H9 (cell line): ENCODE measurements around the gene TMEM272. TPM values are rescaled to one million over a fixed set of nuclear protein-coding genes. Genes with fewer than 3 reads are reported as not detected.

Source experiments
- DNase-seq: peaks from one replicate; pipeline ENCODE4 v3.0.0-alpha.2; 2017
- H2AFZ ChIP-seq: one replicate; pipeline ENCODE4 v1.6.1; 2013; ENCODE audit warnings: mild to moderate bottlenecking, low read length, control low read depth, moderate library complexity
- H2AK5ac ChIP-seq: 2 replicates; pipeline ENCODE4 v1.6.1; 2013; ENCODE audit warnings: low read length, control low read depth, mixed read lengths; ENCODE audit not compliant: insufficient read length
- H2BK120ac ChIP-seq: one replicate; pipeline ENCODE4 v1.6.1; 2013; ENCODE audit warnings: low read depth, mild to moderate bottlenecking, low read length, control low read depth, inconsistent platforms; ENCODE audit not compliant: poor library complexity, severe bottlenecking
- H2BK12ac ChIP-seq: 2 replicates; pipeline ENCODE4 v1.6.1; 2013; ENCODE audit warnings: low read length, control low read depth, mixed read lengths, low read depth; ENCODE audit not compliant: insufficient read length
- H2BK15ac ChIP-seq: 2 replicates; pipeline ENCODE4 v1.6.1; 2013; ENCODE audit warnings: low read depth, low read length, control low read depth
- H2BK20ac ChIP-seq: one replicate; pipeline ENCODE4 v1.6.1; 2013; ENCODE audit warnings: low read depth, mild to moderate bottlenecking, low read length, control low read depth, inconsistent platforms; ENCODE audit not compliant: poor library complexity, severe bottlenecking
- H2BK5ac ChIP-seq: 2 replicates; pipeline ENCODE4 v1.6.1; 2013; ENCODE audit warnings: low read length, control low read depth, mixed read lengths; ENCODE audit not compliant: insufficient read length
- H3K14ac ChIP-seq: 2 replicates; pipeline ENCODE4 v1.6.1; 2013; ENCODE audit warnings: low read length, control low read depth; ENCODE audit not compliant: insufficient read depth
- H3K18ac ChIP-seq: 2 replicates; pipeline ENCODE4 v1.6.1; 2013; ENCODE audit warnings: low read depth, mild to moderate bottlenecking, mixed read lengths, low read length, control low read depth; ENCODE audit not compliant: insufficient read length
- H3K23ac ChIP-seq: 2 replicates; pipeline ENCODE4 v1.6.1; 2013; ENCODE audit warnings: low read length, control low read depth, mixed read lengths, low read depth; ENCODE audit not compliant: insufficient read length
- H3K23me2 ChIP-seq: 2 replicates; pipeline ENCODE4 v1.6.1; 2013; ENCODE audit warnings: low read depth, mild to moderate bottlenecking, mixed read lengths, low read length, control low read depth; ENCODE audit not compliant: insufficient read length, poor library complexity, severe bottlenecking
- H3K27ac ChIP-seq: 2 replicates; pipeline ENCODE4 v1.5.1; 2013; ENCODE audit warnings: low read length, control low read depth, mixed read lengths, low read depth; ENCODE audit not compliant: insufficient read length
- H3K27me3 ChIP-seq: 2 replicates; pipeline ENCODE4 v1.6.1; 2013; ENCODE audit warnings: low read length, control low read depth, inconsistent platforms; ENCODE audit not compliant: insufficient read depth
- H3K4ac ChIP-seq: 2 replicates; pipeline ENCODE4 v1.6.1; 2013; ENCODE audit warnings: low read depth, mild to moderate bottlenecking, control low read depth, inconsistent platforms, low read length, moderate library complexity
- H3K4me1 ChIP-seq: 2 replicates; pipeline ENCODE4 v1.6.1; 2013; ENCODE audit warnings: low read length, control low read depth, inconsistent platforms; ENCODE audit not compliant: insufficient read depth
- H3K4me2 ChIP-seq: 2 replicates; pipeline ENCODE4 v1.6.1; 2013; ENCODE audit warnings: low read length, control low read depth, mixed read lengths; ENCODE audit not compliant: insufficient read length, insufficient read depth
- H3K56ac ChIP-seq: 2 replicates; pipeline ENCODE4 v1.6.1; 2013; ENCODE audit warnings: low read depth, mild to moderate bottlenecking, mixed read lengths, low read length, control low read depth; ENCODE audit not compliant: insufficient read length
- H3K79me1 ChIP-seq: 2 replicates; pipeline ENCODE4 v1.6.1; 2013; ENCODE audit warnings: low read depth, mild to moderate bottlenecking, moderate library complexity, low read length, control low read depth, inconsistent platforms; ENCODE audit not compliant: insufficient read depth, poor library complexity, severe bottlenecking
- H3K79me2 ChIP-seq: 2 replicates; pipeline ENCODE4 v1.6.1; 2013; ENCODE audit warnings: low read length, control low read depth, inconsistent platforms; ENCODE audit not compliant: insufficient read depth
- H3K9ac ChIP-seq: 2 replicates; pipeline ENCODE4 v1.6.1; 2013; ENCODE audit warnings: low read length, control low read depth, mixed read lengths; ENCODE audit not compliant: insufficient read length; ENCODE audit errors: extremely low read depth
- H3K9me3 ChIP-seq: one replicate; pipeline ENCODE4 v1.6.1; 2013; ENCODE audit warnings: low read depth, low read length, inconsistent platforms; ENCODE audit not compliant: control insufficient read depth
- H3T11ph ChIP-seq: one replicate; pipeline ENCODE4 v1.6.1; 2013; ENCODE audit warnings: mild to moderate bottlenecking, low read length, control low read depth, inconsistent platforms
- H4K20me1 ChIP-seq: one replicate; pipeline ENCODE4 v1.6.1; 2013; ENCODE audit not compliant: control insufficient read depth, insufficient read length, insufficient read depth
- H4K5ac ChIP-seq: 2 replicates; pipeline ENCODE4 v1.6.1; 2013; ENCODE audit warnings: low read depth, mild to moderate bottlenecking, mixed read lengths, low read length, control low read depth; ENCODE audit not compliant: insufficient read length
- H4K8ac ChIP-seq: replicated peaks from 2 replicates; pipeline ENCODE4 v1.6.1; 2013; ENCODE audit warnings: low read length, control low read depth, mixed read lengths, low read depth; ENCODE audit not compliant: insufficient read length
- H4K91ac ChIP-seq: 2 replicates; pipeline ENCODE4 v1.6.1; 2013; ENCODE audit warnings: low read depth, mild to moderate bottlenecking, moderate library complexity, mixed read lengths, low read length, control low read depth; ENCODE audit not compliant: insufficient read length
- H3K27ac Mint-ChIP-seq, 3 experiments: 2 replicates in 2 of 3; 3 replicates in 1 of 3; pipeline ENCODE4 v1.8.0; 2020 to 2021; ENCODE audit warnings: mixed read lengths in 3 of 3, mild to moderate bottlenecking in 1 of 3, moderate library complexity in 1 of 3
- H3K27me3 Mint-ChIP-seq: 2 replicates; pipeline ENCODE4 v1.8.0; 2021; ENCODE audit warnings: low read depth, mild to moderate bottlenecking, moderate library complexity, mixed read lengths
- H3K36me3 Mint-ChIP-seq, 3 experiments: 2 replicates in 2 of 3; 3 replicates in 1 of 3; pipeline ENCODE4 v1.8.0; 2020 to 2021; ENCODE audit warnings: low read depth in 3 of 3, mixed read lengths in 3 of 3; ENCODE audit not compliant: insufficient read depth in 1 of 3
- H3K4me1 Mint-ChIP-seq, 2 experiments: 2 replicates each; pipeline ENCODE4 v1.8.0; 2020; ENCODE audit warnings: mixed read lengths in 2 of 2
- H3K4me3 Mint-ChIP-seq, 2 experiments: 2 replicates in 1 of 2; 3 replicates in 1 of 2; pipeline ENCODE4 v1.8.0; 2020 to 2021; ENCODE audit warnings: mild to moderate bottlenecking in 2 of 2, mixed read lengths in 2 of 2, moderate library complexity in 1 of 2
- H3K9me3 Mint-ChIP-seq, 2 experiments: 2 replicates in 1 of 2; 3 replicates in 1 of 2; pipeline ENCODE4 v1.8.0; 2020; ENCODE audit warnings: mild to moderate bottlenecking in 2 of 2, mixed read lengths in 2 of 2, moderate library complexity in 1 of 2
- WGBS: extraction: QIAGEN DNeasy Blood & Tissue Kit; methylation state at CpG from one replicate; pipeline ENCODE4 v1.1.7; 2013; ENCODE audit warnings: missing lambda C conversion rate, low lambda C conversion rate, mixed read lengths; ENCODE audit not compliant: insufficient read length; ENCODE audit errors: extremely low coverage; 5-methylcytosine and 5-hydroxymethylcytosine counted together
- total RNA-seq: library from RNA; stranded (reverse); gene quantifications from 2 replicates; pipeline ENCODE4 v1.2.1, GENCODE V29; 2021
- TF ChIP-seq, protein P1 (sequence below): fragments of 200-600 bp; sonication (generic); conservative IDR thresholded peaks from 3 replicates; pipeline ENCODE4 v1.8.0; 2021; ENCODE audit warnings: antibody characterized with exemption, mild to moderate bottlenecking

The TMEM272 gene
- total RNA-seq, 1 experiment from 2014 or later, result not detected

DNA sequence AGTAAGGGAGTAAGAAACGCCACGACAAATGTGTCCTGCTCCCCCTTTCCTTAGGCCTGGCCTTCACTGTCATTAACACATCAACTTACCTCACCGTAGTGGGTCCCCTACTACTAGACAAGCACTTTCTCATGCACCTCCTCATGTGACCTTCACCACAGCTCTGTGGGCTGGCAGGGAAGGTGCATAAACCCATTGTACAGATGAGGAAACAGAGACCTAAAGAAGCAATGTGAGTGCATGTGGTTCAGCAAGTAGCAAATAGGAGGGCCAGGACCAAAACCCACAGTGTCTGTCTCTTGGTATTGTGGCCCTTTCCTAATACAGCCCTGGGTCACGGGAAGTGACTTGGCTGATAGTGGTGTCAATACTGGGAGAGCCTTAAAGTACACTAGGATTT lies 22.1 kb upstream of the TMEM272 start:
- Mint-ChIP-seq H3K27me3 (peaks cover 5% of the 10 kb centered on the region), H3K27ac (no peak overlapping the region), H3K4me1 (no peaks in the 10 kb centered on the region), H3K4me3 (no peak overlapping the region), H3K36me3 (no peaks in the 10 kb centered on the region), H3K9me3 (no peaks in the 10 kb centered on the region)
- no peak overlapping the region for H3K9ac ChIP-seq
- no peak overlapping the region for H3K4me2 ChIP-seq
- TF ChIP-seq, protein P1, sequence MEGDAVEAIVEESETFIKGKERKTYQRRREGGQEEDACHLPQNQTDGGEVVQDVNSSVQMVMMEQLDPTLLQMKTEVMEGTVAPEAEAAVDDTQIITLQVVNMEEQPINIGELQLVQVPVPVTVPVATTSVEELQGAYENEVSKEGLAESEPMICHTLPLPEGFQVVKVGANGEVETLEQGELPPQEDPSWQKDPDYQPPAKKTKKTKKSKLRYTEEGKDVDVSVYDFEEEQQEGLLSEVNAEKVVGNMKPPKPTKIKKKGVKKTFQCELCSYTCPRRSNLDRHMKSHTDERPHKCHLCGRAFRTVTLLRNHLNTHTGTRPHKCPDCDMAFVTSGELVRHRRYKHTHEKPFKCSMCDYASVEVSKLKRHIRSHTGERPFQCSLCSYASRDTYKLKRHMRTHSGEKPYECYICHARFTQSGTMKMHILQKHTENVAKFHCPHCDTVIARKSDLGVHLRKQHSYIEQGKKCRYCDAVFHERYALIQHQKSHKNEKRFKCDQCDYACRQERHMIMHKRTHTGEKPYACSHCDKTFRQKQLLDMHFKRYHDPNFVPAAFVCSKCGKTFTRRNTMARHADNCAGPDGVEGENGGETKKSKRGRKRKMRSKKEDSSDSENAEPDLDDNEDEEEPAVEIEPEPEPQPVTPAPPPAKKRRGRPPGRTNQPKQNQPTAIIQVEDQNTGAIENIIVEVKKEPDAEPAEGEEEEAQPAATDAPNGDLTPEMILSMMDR, result no peak
- no peak for DNase-seq
- H3K14ac ChIP-seq, result no peak overlapping the region
- H3K9me3 ChIP-seq, result no peaks in the 10 kb centered on the region
- H4K91ac ChIP-seq, result no peak overlapping the region
- H3K23me2 ChIP-seq, result no peaks in the 10 kb centered on the region
- H2BK120ac ChIP-seq, result no peak overlapping the region
- WGBS, result no CpG with 5 or more reads among the region's 4 CpGs
- H2AK5ac ChIP-seq, result no peak overlapping the region
- peaks cover 2% of the 10 kb centered on the region for H4K20me1 ChIP-seq
- no peak overlapping the region for H3T11ph ChIP-seq
- no peak overlapping the region for H2BK5ac ChIP-seq
- H4K5ac ChIP-seq, result no peak overlapping the region
- H3K23ac ChIP-seq, result no peak overlapping the region
- no peak overlapping the region for H2BK15ac ChIP-seq
- H3K4me1 ChIP-seq, result no peaks in the 10 kb centered on the region
- H3K27ac ChIP-seq, result no peak overlapping the region
- no peaks in the 10 kb centered on the region for H3K79me2 ChIP-seq
- H2AFZ ChIP-seq, result no peak overlapping the region
- H2BK12ac ChIP-seq, result no peak overlapping the region
- no peak overlapping the region for H3K18ac ChIP-seq
- no peak overlapping the region for H4K8ac ChIP-seq
- no peak overlapping the region for H2BK20ac ChIP-seq
- no peak overlapping the region for H3K4ac ChIP-seq
- no peak overlapping the region for H3K56ac ChIP-seq
- H3K27me3 ChIP-seq, result no peaks in the 10 kb centered on the region
- no peaks in the 10 kb centered on the region for H3K79me1 ChIP-seq
